ENCODE results near the gene SHC1.

SHC1 gene

GRCh38 chr1:154958681-154959425 is 11.7 kb downstream of the SHC1 start:
- TF ChIP-seq POLR2AphosphoS5 (IDR thresholded peaks at IDR 0.05; ENCODE audit: low read depth, low read length) (no peak), REST (IDR thresholded peaks at IDR 0.05; ENCODE audit: insufficient read depth in 1 of 2, low read depth in 2 of 2, low read length in 2 of 2) (no peak), FOXP2 (optimal IDR thresholded peaks at IDR 0.05; ENCODE audit: borderline replicate concordance, extremely low read depth, extremely low read length, insufficient read depth) (no peak), SIN3A (IDR thresholded peaks at IDR 0.05; ENCODE audit: borderline replicate concordance, insufficient read depth, low read length) (no peak), TAF1 (IDR thresholded peaks at IDR 0.05; ENCODE audit: borderline replicate concordance, insufficient read depth, low read length) (no peak)

- TF ChIP-seq SIN3A (IDR thresholded peaks at IDR 0.05; ENCODE audit: borderline replicate concordance, insufficient read depth, low read length): no peak
- TF ChIP-seq FOXP2 (optimal IDR thresholded peaks at IDR 0.05; ENCODE audit: borderline replicate concordance, extremely low read depth, extremely low read length, insufficient read depth): no peak
- no peak for TF ChIP-seq POLR2AphosphoS5 (IDR thresholded peaks at IDR 0.05; ENCODE audit: low read depth, low read length)
- TF ChIP-seq TAF1 (IDR thresholded peaks at IDR 0.05; ENCODE audit: borderline replicate concordance, insufficient read depth, low read length): no peak
- no peak for TF ChIP-seq REST (IDR thresholded peaks at IDR 0.05; ENCODE audit: insufficient read depth in 1 of 2, low read depth in 2 of 2, low read length in 2 of 2)
Measured at GRCh38 chr1:154958036-154958435, 12.5 kb downstream of the SHC1 start.

- TF ChIP-seq FOXP2 (optimal IDR thresholded peaks at IDR 0.05; ENCODE audit: borderline replicate concordance, extremely low read depth, extremely low read length, insufficient read depth) (no peak), TAF1 (IDR thresholded peaks at IDR 0.05; ENCODE audit: borderline replicate concordance, insufficient read depth, low read length) (no peak), REST (IDR thresholded peaks at IDR 0.05; ENCODE audit: insufficient read depth in 1 of 2, low read depth in 2 of 2, low read length in 2 of 2) (no peak), POLR2AphosphoS5 (IDR thresholded peaks at IDR 0.05; ENCODE audit: low read depth, low read length) (no peak), SIN3A (IDR thresholded peaks at IDR 0.05; ENCODE audit: borderline replicate concordance, insufficient read depth, low read length) (no peak)
Measured at GRCh38 chr1:154957091-154957657, 13.4 kb downstream of the SHC1 start.

- TF ChIP-seq FOXP2 (optimal IDR thresholded peaks at IDR 0.05; ENCODE audit: borderline replicate concordance, extremely low read depth, extremely low read length, insufficient read depth): no peak
- TF ChIP-seq REST (IDR thresholded peaks at IDR 0.05; ENCODE audit: insufficient read depth in 1 of 2, low read depth in 2 of 2, low read length in 2 of 2): no peak
- TF ChIP-seq POLR2AphosphoS5 (IDR thresholded peaks at IDR 0.05; ENCODE audit: low read depth, low read length): peak; percentile 35; the same call in 1 of the 2 replicates
- no peak for TF ChIP-seq TAF1 (IDR thresholded peaks at IDR 0.05; ENCODE audit: borderline replicate concordance, insufficient read depth, low read length)
Measured at GRCh38 chr1:154956544-154956941, 14.0 kb downstream of the SHC1 start.
